Urothelium cell line (cell line): ENCODE results near the gene CEP135.
A peak's percentile ranks its signal among the peaks of the same experiment; 100 is the strongest.
"Not testable (repeated sequence)": the region's sequence is repeated elsewhere in the genome, so short reads cannot be mapped to it uniquely, and the experiment has no call there.

Experiments
- DNase-seq: peaks from one replicate; pipeline ENCODE4 v3.0.0; 2011; ENCODE audit warnings: low spot score, mixed read lengths
- FAIRE-seq: peaks from 2 replicates; lab custom pipeline; 2011; peaks lifted over from hg19 to GRCh38; lab: Jason Lieb, UNC

CEP135 gene

GRCh38 chr4:55938481-55938880, 10.3 kb upstream of the CEP135 start:
- FAIRE-seq (no peak), DNase-seq (no peak)

GRCh38 chr4:55939421-55939820, 9.3 kb upstream of the CEP135 start:
- DNase-seq (no peak), FAIRE-seq (no peak)

- FAIRE-seq: no peak
- DNase-seq: no peak
Measured at GRCh38 chr4:55941881-55942396, 6.8 kb upstream of the CEP135 start.

GRCh38 chr4:55947254-55947882, 1.4 kb upstream of the CEP135 start:
- no peak for DNase-seq
- FAIRE-seq: no peak

GRCh38 chr4:55947912-55948725, 626 bp upstream of the CEP135 start:
- FAIRE-seq (no peak), DNase-seq (peak; percentile 55)

- DNase-seq: no peak
- FAIRE-seq: no peak
Measured at GRCh38 chr4:55949482-55949802, 697 bp downstream of the CEP135 start.

- FAIRE-seq (no peak), DNase-seq (no peak)
Measured at GRCh38 chr4:55951191-55951922, 2.6 kb downstream of the CEP135 start.

GRCh38 chr4:55955710-55956109, 7.0 kb downstream of the CEP135 start:
- FAIRE-seq: no peak

GRCh38 chr4:55959655-55960054, 10.9 kb downstream of the CEP135 start:
- DNase-seq (no peak), FAIRE-seq (no peak)

More at GRCh38 chr4:55955710-55956109, 7.0 kb downstream of the CEP135 start:
- DNase-seq: no peak

- no peak for DNase-seq
- FAIRE-seq: no peak
Measured at GRCh38 chr4:55964046-55964445, 15.3 kb downstream of the CEP135 start.

- FAIRE-seq (no peak), DNase-seq (no peak)
Measured at GRCh38 chr4:55965585-55965984, 16.8 kb downstream of the CEP135 start.

GRCh38 chr4:55966324-55966723, 17.6 kb downstream of the CEP135 start:
- FAIRE-seq, DNase-seq: not testable (repeated sequence)

- DNase-seq (no peak), FAIRE-seq (no peak)
Measured at GRCh38 chr4:55967376-55967775, 18.6 kb downstream of the CEP135 start.

GRCh38 chr4:55973650-55974049, 24.9 kb downstream of the CEP135 start:
- DNase-seq: no peak
- no peak for FAIRE-seq

- FAIRE-seq: no peak
Measured at GRCh38 chr4:55977811-55978210, 29.1 kb downstream of the CEP135 start.

GRCh38 chr4:55979562-55979961, 30.8 kb downstream of the CEP135 start:
- no peak for FAIRE-seq
- DNase-seq: no peak

More at GRCh38 chr4:55977811-55978210, 29.1 kb downstream of the CEP135 start:
- no peak for DNase-seq

- DNase-seq: no peak
- no peak for FAIRE-seq
Measured at GRCh38 chr4:55980725-55981124, 32.0 kb downstream of the CEP135 start.

- DNase-seq: no peak
- no peak for FAIRE-seq
Measured at GRCh38 chr4:55982976-55983375, 34.2 kb downstream of the CEP135 start.

GRCh38 chr4:55989766-55990165, 41.0 kb downstream of the CEP135 start:
- FAIRE-seq (no peak), DNase-seq (no peak)

- DNase-seq (no peak), FAIRE-seq (no peak)
Measured at GRCh38 chr4:55993994-55994663, 45.4 kb downstream of the CEP135 start.

- FAIRE-seq: no peak
Measured at GRCh38 chr4:55996646-55997045, 47.9 kb downstream of the CEP135 start.

More at GRCh38 chr4:55996646-55997045, 47.9 kb downstream of the CEP135 start:
- no peak for DNase-seq
